IMR-90 (cell line): Measurements from ENCODE around the gene GABRP. TPM values are rescaled to one million over a fixed set of nuclear protein-coding genes. Genes with fewer than 3 reads are reported as not detected.

Experiments used
- ATAC-seq: fragments of 200-7000 bp; cut with Tn5 transposase; 2 replicates; pipeline ENCODE4 v1.9.1; 2020; ENCODE audit warnings: low read depth, mild to moderate bottlenecking, moderate library complexity
- BruUV-seq: library from RNA; stranded (reverse); fragments of 400-500 nt; replicated peaks from 2 replicates; lab custom pipeline; 2021; lab: Mats Ljungman, UMichigan
- CTCF ChIA-PET: fragments of 300-600 bp; formaldehyde crosslinking; extraction: SDS; loops from one replicate; lab custom pipeline; 2021; ENCODE audit warnings: antibody characterized with exemption; lab: Yijun Ruan, JAX
- POLR2A ChIA-PET: fragments of 300-600 bp; sonication (Branson Sonifier 250); formaldehyde crosslinking; loops from one replicate; lab custom pipeline; 2022; ENCODE audit warnings: antibody characterized with exemption; ENCODE audit not compliant: unreplicated experiment; lab: Charles Lee
- DNase-seq: peaks from one replicate; pipeline ENCODE4 v3.0.0; 2013
- H2AFZ ChIP-seq: replicated peaks from 2 replicates; pipeline ENCODE3; 2013; ENCODE audit warnings: low read length, mild to moderate bottlenecking; ENCODE audit not compliant: poor library complexity
- H2AK5ac ChIP-seq: 2 replicates; pipeline ENCODE4 v1.6.1; 2013; ENCODE audit warnings: low read depth, low read length, inconsistent platforms
- H2AK9ac ChIP-seq: replicated peaks from 2 replicates; pipeline ENCODE3; 2013; ENCODE audit warnings: mild to moderate bottlenecking, low read depth, low read length, moderate library complexity; ENCODE audit not compliant: poor library complexity
- H2BK120ac ChIP-seq: 2 replicates; pipeline ENCODE4 v1.6.1; 2013; ENCODE audit warnings: low read depth, low read length, inconsistent platforms
- H2BK15ac ChIP-seq: 3 replicates; pipeline ENCODE4 v1.6.1; 2013; ENCODE audit warnings: low read depth, low read length, inconsistent platforms
- H2BK20ac ChIP-seq: 2 replicates; pipeline ENCODE4 v1.6.1; 2013; ENCODE audit warnings: low read depth, mild to moderate bottlenecking, inconsistent platforms, low read length, moderate library complexity
- H2BK5ac ChIP-seq: 2 replicates; pipeline ENCODE4 v1.6.1; 2013; ENCODE audit warnings: mild to moderate bottlenecking, low read depth, low read length, inconsistent platforms; ENCODE audit not compliant: poor library complexity, severe bottlenecking
- H3K14ac ChIP-seq: replicated peaks from 2 replicates; pipeline ENCODE4 v1.6.1; 2013; ENCODE audit warnings: low read depth, low read length, inconsistent platforms
- H3K18ac ChIP-seq: 2 replicates; pipeline ENCODE4 v1.6.1; 2013; ENCODE audit warnings: low read depth, low read length, control low read depth
- H3K23ac ChIP-seq: 2 replicates; pipeline ENCODE4 v1.6.1; 2013; ENCODE audit warnings: low read depth, low read length, inconsistent platforms
- H3K27ac ChIP-seq: 2 replicates; pipeline ENCODE4 v1.5.1; 2013; ENCODE audit warnings: mild to moderate bottlenecking, control low read depth, low read length; ENCODE audit not compliant: insufficient read depth
- H3K27me3 ChIP-seq: 2 replicates; pipeline ENCODE4 v1.6.1; 2013; ENCODE audit warnings: low read length; ENCODE audit not compliant: control insufficient read depth, insufficient read depth
- H3K36me3 ChIP-seq: 2 replicates; pipeline ENCODE4 v1.6.1; 2013; ENCODE audit warnings: low read length, mixed read lengths; ENCODE audit not compliant: control insufficient read depth, insufficient read depth
- H3K4ac ChIP-seq: 2 replicates; pipeline ENCODE4 v1.6.1; 2013; ENCODE audit warnings: low read depth, low read length, inconsistent platforms
- H3K4me1 ChIP-seq: 2 replicates; pipeline ENCODE4 v1.6.1; 2013; ENCODE audit warnings: low read length, mixed read lengths; ENCODE audit not compliant: control insufficient read depth, insufficient read depth
- H3K4me2 ChIP-seq: 2 replicates; pipeline ENCODE4 v1.6.1; 2013; ENCODE audit warnings: low read depth, mild to moderate bottlenecking, control low read depth, low read length, moderate library complexity
- H3K4me3 ChIP-seq: 2 replicates; pipeline ENCODE4 v1.5.1; 2013; ENCODE audit warnings: low read depth, mild to moderate bottlenecking, control low read depth, low read length, moderate library complexity; ENCODE audit not compliant: insufficient read depth
- H3K56ac ChIP-seq: 2 replicates; pipeline ENCODE4 v1.6.1; 2013; ENCODE audit warnings: low read length, inconsistent platforms; ENCODE audit not compliant: insufficient read depth; ENCODE audit errors: extremely low read depth
- H3K79me1 ChIP-seq, 2 experiments: 2 replicates each; pipeline ENCODE4 v1.6.1; 2013; ENCODE audit warnings: low read length in 2 of 2, inconsistent platforms in 1 of 2, low read depth in 1 of 2
- H3K9ac ChIP-seq: 2 replicates; pipeline ENCODE4 v1.6.1; 2013; ENCODE audit warnings: low read depth, low read length, control low read depth
- H3K9me1 ChIP-seq: 2 replicates; pipeline ENCODE4 v1.6.1; 2013; ENCODE audit warnings: low read length, inconsistent platforms; ENCODE audit not compliant: insufficient read depth
- H3K9me3 ChIP-seq: 2 replicates; pipeline ENCODE4 v1.6.1; 2013; ENCODE audit warnings: low read length; ENCODE audit not compliant: control insufficient read depth, insufficient read depth
- H4K20me1 ChIP-seq: 2 replicates; pipeline ENCODE4 v1.6.1; 2013; ENCODE audit warnings: low read length, inconsistent platforms; ENCODE audit not compliant: insufficient read depth
- H4K5ac ChIP-seq: 2 replicates; pipeline ENCODE4 v1.6.1; 2013; ENCODE audit warnings: mild to moderate bottlenecking, low read depth, low read length, control low read depth
- H4K8ac ChIP-seq, 2 experiments: 2 replicates each; pipeline ENCODE4 v1.6.1; 2013; ENCODE audit warnings: low read depth in 2 of 2, low read length in 2 of 2, control low read depth in 1 of 2, inconsistent platforms in 1 of 2
- H4K91ac ChIP-seq: 2 replicates; pipeline ENCODE4 v1.6.1; 2013; ENCODE audit warnings: low read depth, low read length, inconsistent platforms; ENCODE audit not compliant: insufficient read depth
- CHD1 ChIP-seq: IDR thresholded peaks from 2 replicates; pipeline ENCODE4 v1.6.1; 2012; ENCODE audit warnings: low read depth, low read length, improper control_type of control experiment
- MAFK ChIP-seq: IDR thresholded peaks from 2 replicates; pipeline ENCODE4 v1.6.1; 2012; ENCODE audit warnings: low read depth, low read length, improper control_type of control experiment
- MXI1 ChIP-seq: IDR thresholded peaks from 2 replicates; pipeline ENCODE4 v1.6.1; 2012; ENCODE audit warnings: low read depth, mild to moderate bottlenecking, low read length, moderate library complexity, borderline replicate concordance
- POLR2A ChIP-seq: IDR thresholded peaks from 2 replicates; pipeline ENCODE4 v1.6.1; 2012; ENCODE audit warnings: mild to moderate bottlenecking, low read depth, low read length
- RAD21 ChIP-seq: IDR thresholded peaks from 2 replicates; pipeline ENCODE4 v1.6.1; 2012; ENCODE audit warnings: low read length, improper control_type of control experiment
- RCOR1 ChIP-seq: IDR thresholded peaks from 2 replicates; pipeline ENCODE4 v1.6.1; 2012; ENCODE audit warnings: mild to moderate bottlenecking, low read length, improper control_type of control experiment; ENCODE audit not compliant: insufficient replicate concordance
- SMC3 ChIP-seq: fragments of 150-350 bp; IDR thresholded peaks from 2 replicates; pipeline ENCODE4 v1.6.1; 2016; ENCODE audit warnings: low read depth, mild to moderate bottlenecking, antibody characterized with exemption, low read length, moderate library complexity
- USF2 ChIP-seq: fragments of 150-350 bp; IDR thresholded peaks from 2 replicates; pipeline ENCODE4 v1.6.1; 2017; ENCODE audit warnings: mild to moderate bottlenecking, antibody characterized with exemption, low read length, low read depth
- WGBS, 2 experiments: methylation state at CpG; one replicate each; pipeline versions ENCODE4 v1.1.5 to v1.1.7; 2013; ENCODE audit warnings: missing lambda C conversion rate in 2 of 2; ENCODE audit not compliant: insufficient read length in 1 of 2; ENCODE audit errors: extremely low coverage in 2 of 2; 5-methylcytosine and 5-hydroxymethylcytosine counted together
- dilution Hi-C: fragments of 300-500 bp; cut with HindIII; formaldehyde crosslinking; loops from one replicate; pipeline ENCODE4 v1.14.3; 2018; ENCODE audit warnings: low sequenced_read_pairs; ENCODE audit not compliant: unreplicated experiment
- in situ Hi-C: fragments of 300-500 bp; cut with MboI; formaldehyde crosslinking; loops from 3 replicates; pipeline ENCODE4 v1.14.3; 2019; ENCODE audit warnings: low sequenced_read_pairs, inconsistent platforms, mixed read lengths
- intact Hi-C: fragments of 100-400 bp; cut with micrococcal nuclease; formaldehyde crosslinking; loops from 2 replicates; pipeline ENCODE4 v1.10.0; 2022
- polyA plus RNA-seq, 3 experiments: library from polyadenylated mRNA; depleted of rRNA; stranded (reverse); fragments of >200 nt; gene quantifications; 2 replicates each; pipeline ENCODE4 v1.2.3, GENCODE V29; 2012; ENCODE audit warnings: low replicate concordance in 1 of 3
- total RNA-seq: library from RNA; depleted of rRNA; stranded (reverse); fragments of >200 nt; gene quantifications from 2 replicates; pipeline ENCODE4 v1.2.3, GENCODE V29; 2012
- TF ChIP-seq, protein P1 (sequence below): conservative IDR thresholded peaks from 2 replicates; pipeline ENCODE4 v1.5.1; 2012; ENCODE audit warnings: mild to moderate bottlenecking, low read depth, low read length, improper control_type of control experiment

Gene GABRP
- total and polyA plus RNA-seq, 2 of the 4 experiments (the other 2 are of a cell fraction) = not detected

DNA sequence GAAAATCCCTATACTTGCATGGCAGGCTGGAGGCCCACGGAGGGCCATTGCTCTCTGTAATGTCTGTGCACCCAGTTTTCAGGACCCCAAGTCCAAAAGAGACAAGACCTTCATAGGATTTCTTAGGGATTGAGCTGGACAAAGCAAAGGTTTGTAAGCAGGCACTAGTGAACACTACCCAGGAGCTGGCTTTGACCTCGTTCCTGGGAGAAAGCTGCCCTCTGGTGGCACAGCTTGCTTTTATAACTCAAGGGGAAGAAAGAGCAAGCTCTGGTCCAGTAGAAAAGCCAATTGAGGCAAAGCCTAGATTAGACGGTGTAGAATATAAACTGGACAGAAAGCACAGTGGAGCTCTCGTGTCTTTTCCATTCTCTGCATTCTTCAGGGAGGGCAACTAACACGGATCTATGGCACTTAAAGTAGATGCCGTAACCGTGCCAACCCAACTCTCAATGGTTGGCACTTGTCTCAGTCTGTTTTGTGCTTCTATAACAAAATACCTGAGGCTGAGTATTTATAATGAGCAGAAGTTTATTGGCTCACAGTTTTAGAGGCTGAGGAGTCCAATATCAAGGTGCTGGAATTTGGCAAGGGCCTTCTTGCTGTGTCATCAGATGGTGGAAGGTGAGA lies 7.9 kb downstream of the GABRP start:
- no peak overlapping the region for H3K4me2 ChIP-seq
- DNase-seq = peak; percentile 56

More for the DNA sequence above, 7.9 kb downstream of the GABRP start:
- Histone ChIP-seq H3K14ac (no peak overlapping the region), H4K91ac (no peak overlapping the region), H3K36me3 (no peaks in the 10 kb centered on the region), H3K9me1 (no peaks in the 10 kb centered on the region), H2AFZ (no peak overlapping the region), H4K8ac (no peak overlapping the region), H2AK9ac (no peak overlapping the region), H2BK20ac (no peak overlapping the region), H3K18ac (no peak overlapping the region), H3K79me1 (no peaks in the 10 kb centered on the region), H4K5ac (no peak overlapping the region), H3K4ac (no peak overlapping the region), H3K56ac (no peak overlapping the region), H4K20me1 (no peaks in the 10 kb centered on the region; the same call in 1 of the 2 replicates), H3K9ac (no peak overlapping the region), H2BK5ac (no peak overlapping the region), H3K27ac (no peak overlapping the region), H3K9me3 (no peaks in the 10 kb centered on the region), H3K4me1 (no peaks in the 10 kb centered on the region), H2AK5ac (no peak overlapping the region), H3K23ac (no peak overlapping the region), H2BK120ac (no peak overlapping the region), H3K27me3 (peaks cover 19% of the 10 kb centered on the region), H3K4me3 (no peak overlapping the region), H2BK15ac (no peak overlapping the region)
- CTCF ChIA-PET = interaction anchor here (0.9 to 4.4 kb wide), 9 partner anchors 13 to 158 kb away, joined by 3 to 35 read pairs (median 3); no protein-coding TSS in a partner anchor
- in situ Hi-C loops = no loop called here
- WGBS, 2 experiments = 0% methylated on average over 1 of the region's 7 CpGs; no CpG with 5 or more reads in 1 of the 2 experiments
- no peak for TF ChIP-seq CHD1
- TF ChIP-seq USF2 = no peak
- TF ChIP-seq, protein P1, sequence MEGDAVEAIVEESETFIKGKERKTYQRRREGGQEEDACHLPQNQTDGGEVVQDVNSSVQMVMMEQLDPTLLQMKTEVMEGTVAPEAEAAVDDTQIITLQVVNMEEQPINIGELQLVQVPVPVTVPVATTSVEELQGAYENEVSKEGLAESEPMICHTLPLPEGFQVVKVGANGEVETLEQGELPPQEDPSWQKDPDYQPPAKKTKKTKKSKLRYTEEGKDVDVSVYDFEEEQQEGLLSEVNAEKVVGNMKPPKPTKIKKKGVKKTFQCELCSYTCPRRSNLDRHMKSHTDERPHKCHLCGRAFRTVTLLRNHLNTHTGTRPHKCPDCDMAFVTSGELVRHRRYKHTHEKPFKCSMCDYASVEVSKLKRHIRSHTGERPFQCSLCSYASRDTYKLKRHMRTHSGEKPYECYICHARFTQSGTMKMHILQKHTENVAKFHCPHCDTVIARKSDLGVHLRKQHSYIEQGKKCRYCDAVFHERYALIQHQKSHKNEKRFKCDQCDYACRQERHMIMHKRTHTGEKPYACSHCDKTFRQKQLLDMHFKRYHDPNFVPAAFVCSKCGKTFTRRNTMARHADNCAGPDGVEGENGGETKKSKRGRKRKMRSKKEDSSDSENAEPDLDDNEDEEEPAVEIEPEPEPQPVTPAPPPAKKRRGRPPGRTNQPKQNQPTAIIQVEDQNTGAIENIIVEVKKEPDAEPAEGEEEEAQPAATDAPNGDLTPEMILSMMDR = peak; percentile 61
- TF ChIP-seq MXI1 = no peak
- TF ChIP-seq POLR2A = no peak
- TF ChIP-seq SMC3 = peak; percentile 75
- TF ChIP-seq MAFK = no peak
- peak; percentile 69 for TF ChIP-seq RAD21
- TF ChIP-seq RCOR1 = no peak
- dilution Hi-C loops = no loop called here
- POLR2A ChIA-PET = no interaction called here
- intact Hi-C loops = loop anchor here (1.0 to 10.0 kb wide), 2 partner anchors 47 to 357 kb away; no protein-coding TSS in a partner anchor
- no TSS peak for BruUV-seq
- ATAC-seq = peak; percentile 97
